GM19455 (cell line): ENCODE data around the gene SH3PXD2B.

Source experiments
- ATAC-seq: cut with Tn5 transposase; IDR thresholded peaks from one replicate; pipeline ENCODE4 v1.9.1; 2021; ENCODE audit not compliant: unreplicated experiment

Gene SH3PXD2B

GRCh38 chr5:172454358-172455086 lies at the start of gene SH3PXD2B:
Gene SH3PXD2B (minus strand): TSS chr5:172454525. CDS start chr5:172454352, 173 bp downstream.
- no peak for ATAC-seq

GRCh38 chr5:172502969-172503368 lies 48.6 kb upstream of the SH3PXD2B start:
- no peak for ATAC-seq

GRCh38 chr5:172502410-172502809 lies 48.1 kb upstream of the SH3PXD2B start:
- ATAC-seq, result no peak

GRCh38 chr5:172501708-172502320 lies 47.5 kb upstream of the SH3PXD2B start:
- no peak for ATAC-seq

- no peak for ATAC-seq
These were observed 45.0 kb upstream of the SH3PXD2B start for GRCh38 chr5:172499287-172499686.

- no peak for ATAC-seq
These were observed 44.3 kb upstream of the SH3PXD2B start for GRCh38 chr5:172498431-172499129.

GRCh38 chr5:172497591-172498255 lies 43.4 kb upstream of the SH3PXD2B start:
- no peak for ATAC-seq

- no peak for ATAC-seq
These were observed 42.5 kb upstream of the SH3PXD2B start for GRCh38 chr5:172496671-172497371.

GRCh38 chr5:172494630-172495505 lies 40.5 kb upstream of the SH3PXD2B start:
- ATAC-seq, result no peak

GRCh38 chr5:172493906-172494305 lies 39.6 kb upstream of the SH3PXD2B start:
- no peak for ATAC-seq

GRCh38 chr5:172493461-172493860 lies 39.1 kb upstream of the SH3PXD2B start:
- ATAC-seq, result no peak

- no peak for ATAC-seq
These were observed 38.7 kb upstream of the SH3PXD2B start for GRCh38 chr5:172493002-172493401.

- no peak for ATAC-seq
These were observed 37.9 kb upstream of the SH3PXD2B start for GRCh38 chr5:172492097-172492840.

GRCh38 chr5:172491481-172491880 lies 37.2 kb upstream of the SH3PXD2B start:
- no peak for ATAC-seq

GRCh38 chr5:172490514-172491461 lies 36.5 kb upstream of the SH3PXD2B start:
- ATAC-seq, result no peak

GRCh38 chr5:172488221-172488620 lies 33.9 kb upstream of the SH3PXD2B start:
- no peak for ATAC-seq

- no peak for ATAC-seq
These were observed 33.3 kb upstream of the SH3PXD2B start for GRCh38 chr5:172487671-172488070.

- no peak for ATAC-seq
These were observed 32.6 kb upstream of the SH3PXD2B start for GRCh38 chr5:172486912-172487311.
